CD4-positive, alpha-beta T cell (primary cell): ENCODE data around the gene PNPLA3. TPM values are rescaled to one million over a fixed set of nuclear protein-coding genes. Genes with fewer than 3 reads are reported as not detected.

Source experiments
- ATAC-seq: fragments of 200-7000 bp; cut with Tn5 transposase; one replicate; pipeline ENCODE4 v1.10.0; 2022; ENCODE audit warnings: mild to moderate bottlenecking; ENCODE audit not compliant: poor library complexity
- CTCF ChIA-PET: fragments of 350-600 bp; sonication (Branson Sonifier 250); formaldehyde crosslinking; loops from one replicate; lab custom pipeline; 2021; ENCODE audit warnings: antibody characterized with exemption, inconsistent platforms; lab: Charles Lee
- POLR2A ChIA-PET: fragments of 350-600 bp; sonication (Branson Sonifier 250); formaldehyde crosslinking; loops from one replicate; lab custom pipeline; 2021; ENCODE audit warnings: antibody characterized with exemption, inconsistent platforms; lab: Charles Lee
- DNase-seq, 14 experiments: peaks; one replicate each; pipeline ENCODE4 v3.0.0-alpha.2; 2013 to 2020; ENCODE audit warnings: mixed read lengths in 2 of 14
- H3K27ac ChIP-seq, 2 donors: one replicate each; pipeline versions ENCODE4 v1.5.1 to v1.7.0; 2013; ENCODE audit warnings: low read length in 2 of 2, low read depth in 1 of 2, mild to moderate bottlenecking in 1 of 2
- H3K27me3 ChIP-seq, 2 experiments: 1 replicate in 1 of 2; 2 replicates in 1 of 2; pipeline versions ENCODE4 v1.6.1 to v1.7.0; 2013; ENCODE audit warnings: low read length in 2 of 2, control low read depth in 1 of 2, mild to moderate bottlenecking in 1 of 2, moderate library complexity in 1 of 2; ENCODE audit not compliant: insufficient read depth in 2 of 2, control insufficient read depth in 1 of 2
- H3K36me3 ChIP-seq: one replicate; pipeline ENCODE4 v1.6.1; 2013; ENCODE audit warnings: low read length, control low read depth; ENCODE audit not compliant: insufficient read depth
- H3K4me1 ChIP-seq: one replicate; pipeline ENCODE4 v1.6.1; 2013; ENCODE audit warnings: low read length, control low read depth; ENCODE audit not compliant: insufficient read depth
- H3K4me3 ChIP-seq: one replicate; pipeline ENCODE4 v1.5.1; 2013; ENCODE audit warnings: mild to moderate bottlenecking, low read length, moderate library complexity
- H3K9me3 ChIP-seq, 2 experiments: 1 replicate in 1 of 2; 2 replicates in 1 of 2; pipeline versions ENCODE4 v1.6.1 to v1.7.0; 2013; ENCODE audit warnings: low read length in 2 of 2, mild to moderate bottlenecking in 2 of 2, control low read depth in 1 of 2, moderate library complexity in 1 of 2; ENCODE audit not compliant: control insufficient read depth in 1 of 2, insufficient read depth in 1 of 2
- H3K27ac Mint-ChIP-seq: one replicate; pipeline ENCODE4 v1.8.0; 2020; ENCODE audit warnings: mixed read lengths
- H3K27me3 Mint-ChIP-seq: one replicate; pipeline ENCODE4 v1.8.0; 2021; ENCODE audit warnings: mixed read lengths
- H3K36me3 Mint-ChIP-seq: one replicate; pipeline ENCODE4 v1.8.0; 2021; ENCODE audit warnings: low read depth, mixed read lengths
- H3K4me1 Mint-ChIP-seq: one replicate; pipeline ENCODE4 v1.8.0; 2021; ENCODE audit warnings: low read depth, mixed read lengths
- H3K4me3 Mint-ChIP-seq: one replicate; pipeline ENCODE4 v1.8.0; 2020; ENCODE audit warnings: mild to moderate bottlenecking, mixed read lengths
- H3K9me3 Mint-ChIP-seq: one replicate; pipeline ENCODE4 v1.8.0; 2020; ENCODE audit warnings: mixed read lengths
- intact Hi-C, 2 experiments: fragments of 100-400 bp; cut with DNase I in 1 of 2; cut with micrococcal nuclease in 1 of 2; formaldehyde crosslinking; loops; one replicate each; pipeline versions ENCODE4 v1.15.1 to v1.9.0; 2023 to 2025; cut with DNase I, micrococcal nuclease
- total RNA-seq, 174 experiments: library from RNA in 2 of 174; stranded (reverse) in 2 of 174; gene quantifications; one replicate each; pipeline ENCODE4 v1.2.3 and lab custom pipeline; 2021 to 2026
- TF ChIP-seq, protein P1 (sequence below): fragments of 200-600 bp; IDR thresholded peaks from one replicate; pipeline ENCODE4 v1.8.0; 2022; ENCODE audit warnings: antibody characterized with exemption, mild to moderate bottlenecking

The PNPLA3 gene
- total RNA-seq, 2 experiments from 2014 or later = not detected

DNA sequence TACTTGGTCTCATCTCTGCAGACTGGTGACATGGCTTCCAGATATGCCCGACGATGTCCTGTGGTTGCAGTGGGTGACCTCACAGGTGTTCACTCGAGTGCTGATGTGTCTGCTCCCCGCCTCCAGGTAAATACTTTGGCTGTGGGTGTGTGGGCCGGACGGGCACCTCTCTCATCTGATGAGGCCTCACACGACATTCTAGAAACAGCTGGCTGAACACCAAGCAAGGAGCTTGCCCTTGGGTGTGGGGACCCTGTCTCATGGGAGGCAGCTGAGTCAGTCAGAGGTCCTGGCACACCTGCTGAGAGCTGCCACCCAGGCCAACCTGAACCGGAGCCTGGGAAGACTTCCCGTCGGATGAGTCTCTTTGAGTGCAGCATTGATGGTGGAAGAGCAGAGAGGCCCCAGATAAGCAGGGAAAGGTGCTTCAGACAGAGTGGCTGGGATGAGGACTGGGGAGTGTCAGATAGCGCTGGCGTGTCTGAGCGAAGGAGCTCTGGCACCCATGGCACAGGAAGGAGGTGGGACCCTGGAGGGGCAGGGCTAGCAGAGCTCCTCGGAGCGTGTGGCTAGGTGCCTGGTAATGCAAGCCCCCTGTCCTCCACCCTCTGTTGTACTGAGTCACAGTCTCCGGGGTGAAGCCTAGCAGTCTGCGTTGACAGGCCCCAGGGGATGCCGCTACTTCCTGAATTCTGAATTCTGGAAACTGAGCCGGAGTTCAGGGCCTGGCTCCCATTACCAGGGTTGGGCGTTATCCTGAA lies 21.2 kb downstream of the PNPLA3 start:
- Mint-ChIP-seq H3K36me3 (no peaks in the 10 kb centered on the region), H3K4me1 (no peaks in the 10 kb centered on the region), H3K4me3 (no peak overlapping the region), H3K27me3 (peaks cover 12% of the 10 kb centered on the region), H3K27ac (no peak overlapping the region), H3K9me3 (no peaks in the 10 kb centered on the region)
- ChIA-PET CTCF (interaction anchor here (2.0 kb wide), 2 partner anchors 10 to 62 kb away, joined by 13 to 14 read pairs; partner anchors contain the start of gene SAMM50), POLR2A (no interaction called here)
- ATAC-seq (no peak), DNase-seq (no peak)
- H3K4me3 ChIP-seq = no peak overlapping the region
- TF ChIP-seq, protein P1, sequence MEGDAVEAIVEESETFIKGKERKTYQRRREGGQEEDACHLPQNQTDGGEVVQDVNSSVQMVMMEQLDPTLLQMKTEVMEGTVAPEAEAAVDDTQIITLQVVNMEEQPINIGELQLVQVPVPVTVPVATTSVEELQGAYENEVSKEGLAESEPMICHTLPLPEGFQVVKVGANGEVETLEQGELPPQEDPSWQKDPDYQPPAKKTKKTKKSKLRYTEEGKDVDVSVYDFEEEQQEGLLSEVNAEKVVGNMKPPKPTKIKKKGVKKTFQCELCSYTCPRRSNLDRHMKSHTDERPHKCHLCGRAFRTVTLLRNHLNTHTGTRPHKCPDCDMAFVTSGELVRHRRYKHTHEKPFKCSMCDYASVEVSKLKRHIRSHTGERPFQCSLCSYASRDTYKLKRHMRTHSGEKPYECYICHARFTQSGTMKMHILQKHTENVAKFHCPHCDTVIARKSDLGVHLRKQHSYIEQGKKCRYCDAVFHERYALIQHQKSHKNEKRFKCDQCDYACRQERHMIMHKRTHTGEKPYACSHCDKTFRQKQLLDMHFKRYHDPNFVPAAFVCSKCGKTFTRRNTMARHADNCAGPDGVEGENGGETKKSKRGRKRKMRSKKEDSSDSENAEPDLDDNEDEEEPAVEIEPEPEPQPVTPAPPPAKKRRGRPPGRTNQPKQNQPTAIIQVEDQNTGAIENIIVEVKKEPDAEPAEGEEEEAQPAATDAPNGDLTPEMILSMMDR = no peak
- H3K9me3 ChIP-seq = no peaks in the 10 kb centered on the region
- no peak overlapping the region for H3K27ac ChIP-seq
- H3K36me3 ChIP-seq = no peaks in the 10 kb centered on the region
- peaks cover 7% of the 10 kb centered on the region for H3K4me1 ChIP-seq
- intact Hi-C loops = no loop called here
- H3K27me3 ChIP-seq = peaks cover 0 to 4% of the 10 kb centered on the region in 2 experiments

DNA sequence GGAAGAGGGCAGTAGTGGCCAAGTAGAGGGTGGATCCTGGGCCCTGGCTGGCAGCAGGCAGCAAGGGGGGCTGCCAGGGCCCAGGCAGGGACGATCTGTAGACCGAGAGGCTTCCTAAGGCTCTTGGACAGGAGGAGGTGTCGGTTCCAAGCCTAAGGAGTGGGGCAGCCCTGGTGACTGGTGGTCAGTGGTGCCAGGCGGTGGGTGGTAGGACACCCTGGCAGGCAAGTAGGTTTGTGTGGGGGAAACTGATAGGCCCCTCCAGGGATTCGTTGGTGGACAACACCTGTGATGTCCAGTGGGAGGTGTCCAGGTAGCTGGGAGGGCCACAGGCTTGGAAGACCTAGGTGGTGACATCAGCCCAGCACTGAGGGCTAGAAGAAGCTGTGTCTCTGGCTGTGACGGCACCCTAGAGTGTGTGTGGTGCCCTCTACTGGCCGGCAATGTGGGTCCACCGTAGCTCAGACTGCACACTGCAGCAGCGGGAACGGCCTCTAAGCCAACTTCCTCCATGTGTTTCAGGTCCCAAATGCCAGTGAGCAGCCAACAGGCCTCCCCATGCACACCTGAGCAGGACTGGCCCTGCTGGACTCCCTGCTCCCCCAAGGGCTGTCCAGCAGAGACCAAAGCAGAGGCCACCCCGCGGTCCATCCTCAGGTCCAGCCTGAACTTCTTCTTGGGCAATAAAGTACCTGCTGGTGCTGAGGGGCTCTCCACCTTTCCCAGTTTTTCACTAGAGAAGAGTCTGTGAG lies 22.2 kb downstream of the PNPLA3 start:
- H3K27me3 Mint-ChIP-seq = peaks cover 12% of the 10 kb centered on the region
- H3K36me3 ChIP-seq = no peaks in the 10 kb centered on the region
- peaks cover 0 to 4% of the 10 kb centered on the region in 2 experiments for H3K27me3 ChIP-seq
- ChIA-PET POLR2A (interaction anchor here (1.1 kb wide), 1 partner anchor 9 kb away, joined by 11 read pairs; the partner anchor contains the start of gene SAMM50), CTCF (interaction anchor here (0.5 to 2.0 kb wide), 7 partner anchors 9 to 740 kb away, joined by 3 to 14 read pairs (median 6); partner anchors contain the start of gene SAMM50)
- peak; percentile 44 to 81 (median 56) for DNase-seq
- no peak overlapping the region for H3K27ac ChIP-seq
- H3K4me1 Mint-ChIP-seq = no peaks in the 10 kb centered on the region
- H3K4me1 ChIP-seq = peaks cover 7% of the 10 kb centered on the region
- TF ChIP-seq, protein P1 = peak; percentile 68
- H3K4me3 ChIP-seq = no peak overlapping the region
- no peak overlapping the region for H3K4me3 Mint-ChIP-seq
- no peaks in the 10 kb centered on the region for H3K36me3 Mint-ChIP-seq
- no peaks in the 10 kb centered on the region for H3K9me3 Mint-ChIP-seq
- H3K27ac Mint-ChIP-seq = no peak overlapping the region
- intact Hi-C loops = no loop called here
- no peaks in the 10 kb centered on the region for H3K9me3 ChIP-seq
- peak; percentile 97 for ATAC-seq

DNA sequence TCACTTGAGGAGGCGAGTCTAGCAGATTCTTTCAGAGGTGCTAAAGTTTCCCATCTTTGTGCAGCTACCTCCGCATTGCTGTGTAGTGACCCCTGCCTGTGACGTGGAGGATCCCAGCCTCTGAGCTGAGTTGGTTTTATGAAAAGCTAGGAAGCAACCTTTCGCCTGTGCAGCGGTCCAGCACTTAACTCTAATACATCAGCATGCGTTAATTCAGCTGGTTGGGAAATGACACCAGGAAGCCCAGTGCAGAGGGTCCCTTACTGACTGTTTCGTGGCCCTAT lies 22.7 kb downstream of the PNPLA3 start:
- ChIA-PET CTCF (interaction anchor here (1.0 to 2.0 kb wide), 6 partner anchors 8 to 739 kb away, joined by 3 to 14 read pairs (median 8); partner anchors contain the start of gene SAMM50), POLR2A (interaction anchor here (1.1 kb wide), 1 partner anchor 8 kb away, joined by 11 read pairs; the partner anchor contains the start of gene SAMM50)
- H3K36me3 Mint-ChIP-seq = no peaks in the 10 kb centered on the region
- no peak overlapping the region for H3K27ac Mint-ChIP-seq
- H3K4me3 Mint-ChIP-seq = no peak overlapping the region
- H3K4me1 Mint-ChIP-seq = no peaks in the 10 kb centered on the region
- Histone ChIP-seq H3K4me3 (no peak overlapping the region), H3K9me3 (no peaks in the 10 kb centered on the region), H3K4me1 (peaks cover 7% of the 10 kb centered on the region), H3K27me3 (peaks cover 0 to 4% of the 10 kb centered on the region in 2 experiments), H3K27ac (no peak overlapping the region), H3K36me3 (no peaks in the 10 kb centered on the region)
- DNase-seq (no peak), ATAC-seq (no peak)
- peaks cover 12% of the 10 kb centered on the region for H3K27me3 Mint-ChIP-seq
- H3K9me3 Mint-ChIP-seq = no peaks in the 10 kb centered on the region
- TF ChIP-seq, protein P1 = no peak
- intact Hi-C loops = no loop called here
